H9 (cell line): ENCODE measurements around the gene OXCT2. TPM values are rescaled to one million over a fixed set of nuclear protein-coding genes. Genes with fewer than 3 reads are reported as not detected.

ENCODE experiments used
- DNase-seq: peaks from one replicate; pipeline ENCODE4 v3.0.0-alpha.2; 2017
- H2AFZ ChIP-seq: one replicate; pipeline ENCODE4 v1.6.1; 2013; ENCODE audit warnings: mild to moderate bottlenecking, low read length, control low read depth, moderate library complexity
- H2AK5ac ChIP-seq: 2 replicates; pipeline ENCODE4 v1.6.1; 2013; ENCODE audit warnings: low read length, control low read depth, mixed read lengths; ENCODE audit not compliant: insufficient read length
- H2BK120ac ChIP-seq: one replicate; pipeline ENCODE4 v1.6.1; 2013; ENCODE audit warnings: low read depth, mild to moderate bottlenecking, low read length, control low read depth, inconsistent platforms; ENCODE audit not compliant: poor library complexity, severe bottlenecking
- H2BK12ac ChIP-seq: 2 replicates; pipeline ENCODE4 v1.6.1; 2013; ENCODE audit warnings: low read length, control low read depth, mixed read lengths, low read depth; ENCODE audit not compliant: insufficient read length
- H2BK15ac ChIP-seq: 2 replicates; pipeline ENCODE4 v1.6.1; 2013; ENCODE audit warnings: low read depth, low read length, control low read depth
- H2BK20ac ChIP-seq: one replicate; pipeline ENCODE4 v1.6.1; 2013; ENCODE audit warnings: low read depth, mild to moderate bottlenecking, low read length, control low read depth, inconsistent platforms; ENCODE audit not compliant: poor library complexity, severe bottlenecking
- H2BK5ac ChIP-seq: 2 replicates; pipeline ENCODE4 v1.6.1; 2013; ENCODE audit warnings: low read length, control low read depth, mixed read lengths; ENCODE audit not compliant: insufficient read length
- H3K14ac ChIP-seq: 2 replicates; pipeline ENCODE4 v1.6.1; 2013; ENCODE audit warnings: low read length, control low read depth; ENCODE audit not compliant: insufficient read depth
- H3K18ac ChIP-seq: 2 replicates; pipeline ENCODE4 v1.6.1; 2013; ENCODE audit warnings: low read depth, mild to moderate bottlenecking, mixed read lengths, low read length, control low read depth; ENCODE audit not compliant: insufficient read length
- H3K23ac ChIP-seq: 2 replicates; pipeline ENCODE4 v1.6.1; 2013; ENCODE audit warnings: low read length, control low read depth, mixed read lengths, low read depth; ENCODE audit not compliant: insufficient read length
- H3K23me2 ChIP-seq: 2 replicates; pipeline ENCODE4 v1.6.1; 2013; ENCODE audit warnings: low read depth, mild to moderate bottlenecking, mixed read lengths, low read length, control low read depth; ENCODE audit not compliant: insufficient read length, poor library complexity, severe bottlenecking
- H3K27ac ChIP-seq: 2 replicates; pipeline ENCODE4 v1.5.1; 2013; ENCODE audit warnings: low read length, control low read depth, mixed read lengths, low read depth; ENCODE audit not compliant: insufficient read length
- H3K27me3 ChIP-seq: 2 replicates; pipeline ENCODE4 v1.6.1; 2013; ENCODE audit warnings: low read length, control low read depth, inconsistent platforms; ENCODE audit not compliant: insufficient read depth
- H3K4ac ChIP-seq: 2 replicates; pipeline ENCODE4 v1.6.1; 2013; ENCODE audit warnings: low read depth, mild to moderate bottlenecking, control low read depth, inconsistent platforms, low read length, moderate library complexity
- H3K4me1 ChIP-seq: 2 replicates; pipeline ENCODE4 v1.6.1; 2013; ENCODE audit warnings: low read length, control low read depth, inconsistent platforms; ENCODE audit not compliant: insufficient read depth
- H3K4me2 ChIP-seq: 2 replicates; pipeline ENCODE4 v1.6.1; 2013; ENCODE audit warnings: low read length, control low read depth, mixed read lengths; ENCODE audit not compliant: insufficient read length, insufficient read depth
- H3K56ac ChIP-seq: 2 replicates; pipeline ENCODE4 v1.6.1; 2013; ENCODE audit warnings: low read depth, mild to moderate bottlenecking, mixed read lengths, low read length, control low read depth; ENCODE audit not compliant: insufficient read length
- H3K79me1 ChIP-seq: 2 replicates; pipeline ENCODE4 v1.6.1; 2013; ENCODE audit warnings: low read depth, mild to moderate bottlenecking, moderate library complexity, low read length, control low read depth, inconsistent platforms; ENCODE audit not compliant: insufficient read depth, poor library complexity, severe bottlenecking
- H3K79me2 ChIP-seq: 2 replicates; pipeline ENCODE4 v1.6.1; 2013; ENCODE audit warnings: low read length, control low read depth, inconsistent platforms; ENCODE audit not compliant: insufficient read depth
- H3K9ac ChIP-seq: 2 replicates; pipeline ENCODE4 v1.6.1; 2013; ENCODE audit warnings: low read length, control low read depth, mixed read lengths; ENCODE audit not compliant: insufficient read length; ENCODE audit errors: extremely low read depth
- H3K9me3 ChIP-seq: one replicate; pipeline ENCODE4 v1.6.1; 2013; ENCODE audit warnings: low read depth, low read length, inconsistent platforms; ENCODE audit not compliant: control insufficient read depth
- H3T11ph ChIP-seq: one replicate; pipeline ENCODE4 v1.6.1; 2013; ENCODE audit warnings: mild to moderate bottlenecking, low read length, control low read depth, inconsistent platforms
- H4K20me1 ChIP-seq: one replicate; pipeline ENCODE4 v1.6.1; 2013; ENCODE audit not compliant: control insufficient read depth, insufficient read length, insufficient read depth
- H4K5ac ChIP-seq: 2 replicates; pipeline ENCODE4 v1.6.1; 2013; ENCODE audit warnings: low read depth, mild to moderate bottlenecking, mixed read lengths, low read length, control low read depth; ENCODE audit not compliant: insufficient read length
- H4K8ac ChIP-seq: replicated peaks from 2 replicates; pipeline ENCODE4 v1.6.1; 2013; ENCODE audit warnings: low read length, control low read depth, mixed read lengths, low read depth; ENCODE audit not compliant: insufficient read length
- H4K91ac ChIP-seq: 2 replicates; pipeline ENCODE4 v1.6.1; 2013; ENCODE audit warnings: low read depth, mild to moderate bottlenecking, moderate library complexity, mixed read lengths, low read length, control low read depth; ENCODE audit not compliant: insufficient read length
- H3K27ac Mint-ChIP-seq, 3 experiments: 2 replicates in 2 of 3; 3 replicates in 1 of 3; pipeline ENCODE4 v1.8.0; 2020 to 2021; ENCODE audit warnings: mixed read lengths in 3 of 3, mild to moderate bottlenecking in 1 of 3, moderate library complexity in 1 of 3
- H3K27me3 Mint-ChIP-seq: 2 replicates; pipeline ENCODE4 v1.8.0; 2021; ENCODE audit warnings: low read depth, mild to moderate bottlenecking, moderate library complexity, mixed read lengths
- H3K36me3 Mint-ChIP-seq, 3 experiments: 2 replicates in 2 of 3; 3 replicates in 1 of 3; pipeline ENCODE4 v1.8.0; 2020 to 2021; ENCODE audit warnings: low read depth in 3 of 3, mixed read lengths in 3 of 3; ENCODE audit not compliant: insufficient read depth in 1 of 3
- H3K4me1 Mint-ChIP-seq, 2 experiments: 2 replicates each; pipeline ENCODE4 v1.8.0; 2020; ENCODE audit warnings: mixed read lengths in 2 of 2
- H3K4me3 Mint-ChIP-seq, 2 experiments: 2 replicates in 1 of 2; 3 replicates in 1 of 2; pipeline ENCODE4 v1.8.0; 2020 to 2021; ENCODE audit warnings: mild to moderate bottlenecking in 2 of 2, mixed read lengths in 2 of 2, moderate library complexity in 1 of 2
- H3K9me3 Mint-ChIP-seq, 2 experiments: 2 replicates in 1 of 2; 3 replicates in 1 of 2; pipeline ENCODE4 v1.8.0; 2020; ENCODE audit warnings: mild to moderate bottlenecking in 2 of 2, mixed read lengths in 2 of 2, moderate library complexity in 1 of 2
- WGBS: extraction: QIAGEN DNeasy Blood & Tissue Kit; methylation state at CpG from one replicate; pipeline ENCODE4 v1.1.7; 2013; ENCODE audit warnings: missing lambda C conversion rate, low lambda C conversion rate, mixed read lengths; ENCODE audit not compliant: insufficient read length; ENCODE audit errors: extremely low coverage; 5-methylcytosine and 5-hydroxymethylcytosine counted together
- total RNA-seq: library from RNA; stranded (reverse); gene quantifications from 2 replicates; pipeline ENCODE4 v1.2.1, GENCODE V29; 2021
- TF ChIP-seq, protein P1 (sequence below): fragments of 200-600 bp; sonication (generic); conservative IDR thresholded peaks from 3 replicates; pipeline ENCODE4 v1.8.0; 2021; ENCODE audit warnings: antibody characterized with exemption, mild to moderate bottlenecking

The OXCT2 gene
- total RNA-seq, 1 experiment from 2014 or later = 3.7 TPM

GRCh38 chr1:39795651-39796050 lies 24.5 kb upstream of the OXCT2 start:
- H3K27ac ChIP-seq = no peak overlapping the region
- no peak overlapping the region for H4K8ac ChIP-seq
- H3K9me3 Mint-ChIP-seq = no peaks in the 10 kb centered on the region
- H3K9me3 ChIP-seq = no peaks in the 10 kb centered on the region
- no peak overlapping the region for H2AFZ ChIP-seq
- no peaks in the 10 kb centered on the region for H4K20me1 ChIP-seq
- H3K4me1 ChIP-seq = no peaks in the 10 kb centered on the region
- no peaks in the 10 kb centered on the region for H3K79me2 ChIP-seq
- H2AK5ac ChIP-seq = no peak overlapping the region
- H3T11ph ChIP-seq = no peak overlapping the region
- H3K14ac ChIP-seq = no peak overlapping the region
- H3K23ac ChIP-seq = no peak overlapping the region
- no peaks in the 10 kb centered on the region; the same call in 1 of the 2 replicates for H3K27me3 ChIP-seq
- H3K18ac ChIP-seq = no peak overlapping the region
- no peaks in the 10 kb centered on the region for H3K23me2 ChIP-seq
- no peak overlapping the region for H2BK15ac ChIP-seq
- TF ChIP-seq, protein P1, sequence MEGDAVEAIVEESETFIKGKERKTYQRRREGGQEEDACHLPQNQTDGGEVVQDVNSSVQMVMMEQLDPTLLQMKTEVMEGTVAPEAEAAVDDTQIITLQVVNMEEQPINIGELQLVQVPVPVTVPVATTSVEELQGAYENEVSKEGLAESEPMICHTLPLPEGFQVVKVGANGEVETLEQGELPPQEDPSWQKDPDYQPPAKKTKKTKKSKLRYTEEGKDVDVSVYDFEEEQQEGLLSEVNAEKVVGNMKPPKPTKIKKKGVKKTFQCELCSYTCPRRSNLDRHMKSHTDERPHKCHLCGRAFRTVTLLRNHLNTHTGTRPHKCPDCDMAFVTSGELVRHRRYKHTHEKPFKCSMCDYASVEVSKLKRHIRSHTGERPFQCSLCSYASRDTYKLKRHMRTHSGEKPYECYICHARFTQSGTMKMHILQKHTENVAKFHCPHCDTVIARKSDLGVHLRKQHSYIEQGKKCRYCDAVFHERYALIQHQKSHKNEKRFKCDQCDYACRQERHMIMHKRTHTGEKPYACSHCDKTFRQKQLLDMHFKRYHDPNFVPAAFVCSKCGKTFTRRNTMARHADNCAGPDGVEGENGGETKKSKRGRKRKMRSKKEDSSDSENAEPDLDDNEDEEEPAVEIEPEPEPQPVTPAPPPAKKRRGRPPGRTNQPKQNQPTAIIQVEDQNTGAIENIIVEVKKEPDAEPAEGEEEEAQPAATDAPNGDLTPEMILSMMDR = no peak
- no peak overlapping the region for H3K27ac Mint-ChIP-seq
- peaks cover 2 to 5% of the 10 kb centered on the region in 2 experiments; a peak in 2 of 4 replicates for H3K4me1 Mint-ChIP-seq
- WGBS = no CpG with 5 or more reads among the region's 1 CpG
- no peak overlapping the region for H4K5ac ChIP-seq
- H2BK5ac ChIP-seq = no peak overlapping the region
- no peak overlapping the region for H3K56ac ChIP-seq
- no peak overlapping the region for H3K9ac ChIP-seq
- no peak overlapping the region for H2BK120ac ChIP-seq
- peaks cover 78% of the 10 kb centered on the region for H3K27me3 Mint-ChIP-seq
- no peak for DNase-seq
- no peak overlapping the region for H2BK20ac ChIP-seq
- H3K79me1 ChIP-seq = no peaks in the 10 kb centered on the region
- H3K4me3 Mint-ChIP-seq = no peak overlapping the region
- H2BK12ac ChIP-seq = no peak overlapping the region
- H3K4me2 ChIP-seq = no peak overlapping the region
- H3K4ac ChIP-seq = no peak overlapping the region
- H4K91ac ChIP-seq = no peak overlapping the region
- H3K36me3 Mint-ChIP-seq = no peaks in the 10 kb centered on the region
